ENCODE measurements around the gene ZNF555. TPM values are rescaled to one million over a fixed set of nuclear protein-coding genes. Genes with fewer than 3 reads are reported as not detected.

Gene ZNF555
- total RNA-seq, 2 experiments from 2014 or later = 2.2 to 3.2 TPM

GRCh38 chr19:2823646-2824045, 17.6 kb upstream of the ZNF555 start:
- Mint-ChIP-seq H3K9me3 (peaks cover 18% of the 10 kb centered on the region), H3K4me1 (peaks cover 12% of the 10 kb centered on the region), H3K4me3 (no peak overlapping the region), H3K36me3 (ENCODE audit: low read depth) (peaks cover 29% of the 10 kb centered on the region), H3K27me3 (no peaks in the 10 kb centered on the region), H3K27ac (no peak overlapping the region)
- POLR2A ChIA-PET = no interaction called here
- CTCF ChIA-PET = interaction anchor here (1.4 kb wide), 1 partner anchor 175 kb away, joined by 3 read pairs; no protein-coding TSS in a partner anchor
- no peak for DNase-seq

- no peak overlapping the region for H3K4me3 Mint-ChIP-seq
- ChIA-PET POLR2A (no interaction called here), CTCF (interaction anchor here (1.4 kb wide), 1 partner anchor 176 kb away, joined by 3 read pairs; no protein-coding TSS in a partner anchor)
- peaks cover 31% of the 10 kb centered on the region for H3K36me3 Mint-ChIP-seq (ENCODE audit: low read depth)
- no peak for DNase-seq
- no peak overlapping the region for H3K27ac Mint-ChIP-seq
- H3K4me1 Mint-ChIP-seq = peaks cover 12% of the 10 kb centered on the region
- no peaks in the 10 kb centered on the region for H3K27me3 Mint-ChIP-seq
- peaks cover 18% of the 10 kb centered on the region for H3K9me3 Mint-ChIP-seq
These were observed 17.1 kb upstream of the ZNF555 start for GRCh38 chr19:2824129-2824528.

GRCh38 chr19:2827022-2827421, 14.3 kb upstream of the ZNF555 start:
- H3K36me3 Mint-ChIP-seq (ENCODE audit: low read depth) = peaks cover 38% of the 10 kb centered on the region
- no peak overlapping the region for H3K27ac Mint-ChIP-seq
- POLR2A ChIA-PET = no interaction called here
- H3K9me3 Mint-ChIP-seq = peaks cover 26% of the 10 kb centered on the region
- peaks cover 4% of the 10 kb centered on the region for H3K4me1 Mint-ChIP-seq
- no peaks in the 10 kb centered on the region for H3K27me3 Mint-ChIP-seq
- no peak for DNase-seq
- H3K4me3 Mint-ChIP-seq = no peak overlapping the region
- CTCF ChIA-PET = no interaction called here

GRCh38 chr19:2827840-2828489, 13.3 kb upstream of the ZNF555 start:
- H3K27me3 Mint-ChIP-seq = no peaks in the 10 kb centered on the region
- ChIA-PET CTCF (no interaction called here), POLR2A (no interaction called here)
- peaks cover 4% of the 10 kb centered on the region for H3K4me1 Mint-ChIP-seq
- no peak overlapping the region for H3K27ac Mint-ChIP-seq
- H3K9me3 Mint-ChIP-seq = peaks cover 30% of the 10 kb centered on the region
- DNase-seq = no peak
- H3K4me3 Mint-ChIP-seq = no peak overlapping the region
- peaks cover 47% of the 10 kb centered on the region for H3K36me3 Mint-ChIP-seq (ENCODE audit: low read depth)

- ChIA-PET CTCF (interaction anchor here (0.5 kb wide), 1 partner anchor 597 kb away, joined by 4 read pairs; no protein-coding TSS in a partner anchor), POLR2A (no interaction called here)
- Mint-ChIP-seq H3K4me3 (no peak overlapping the region), H3K9me3 (peaks cover 48% of the 10 kb centered on the region), H3K27ac (no peak overlapping the region), H3K4me1 (no peaks in the 10 kb centered on the region), H3K27me3 (no peaks in the 10 kb centered on the region), H3K36me3 (ENCODE audit: low read depth) (peaks cover 46% of the 10 kb centered on the region)
- DNase-seq = no peak
These were observed 6.9 kb upstream of the ZNF555 start for GRCh38 chr19:2834294-2834871.

- no peak overlapping the region for H3K27ac Mint-ChIP-seq
These were observed 3.8 kb upstream of the ZNF555 start for GRCh38 chr19:2837430-2837829.

GRCh38 chr19:2841855-2842574, 740 bp downstream of the ZNF555 start:
- Mint-ChIP-seq H3K9me3 (peaks cover 23% of the 10 kb centered on the region), H3K27ac (no peak overlapping the region)

More at GRCh38 chr19:2837430-2837829, 3.8 kb upstream of the ZNF555 start:
- Mint-ChIP-seq H3K4me3 (no peak overlapping the region), H3K27me3 (peaks cover 4% of the 10 kb centered on the region), H3K36me3 (ENCODE audit: low read depth) (peaks cover 39% of the 10 kb centered on the region), H3K9me3 (peaks cover 41% of the 10 kb centered on the region), H3K4me1 (peaks cover 4% of the 10 kb centered on the region)
- DNase-seq = no peak
- CTCF ChIA-PET = no interaction called here
- POLR2A ChIA-PET = no interaction called here

GRCh38 chr19:2845107-2845506, 3.8 kb downstream of the ZNF555 start:
- DNase-seq = no peak
- Mint-ChIP-seq H3K36me3 (ENCODE audit: low read depth) (peaks cover 21% of the 10 kb centered on the region), H3K4me3 (no peak overlapping the region), H3K9me3 (peaks cover 22% of the 10 kb centered on the region), H3K27ac (no peak overlapping the region), H3K4me1 (peaks cover 9% of the 10 kb centered on the region), H3K27me3 (peaks cover 5% of the 10 kb centered on the region)
- ChIA-PET CTCF (no interaction called here), POLR2A (no interaction called here)

More at GRCh38 chr19:2841855-2842574, 740 bp downstream of the ZNF555 start:
- CTCF ChIA-PET = interaction anchor here (1.1 to 1.5 kb wide), 7 partner anchors 9 to 59 kb away, joined by 3 to 8 read pairs (median 5); partner anchors contain the start of gene ZNF57
- Mint-ChIP-seq H3K36me3 (ENCODE audit: low read depth) (peaks cover 12% of the 10 kb centered on the region), H3K4me3 (peak overlapping the region; percentile 70), H3K27me3 (peaks cover 5% of the 10 kb centered on the region), H3K4me1 (peaks cover 7% of the 10 kb centered on the region)
- DNase-seq = no peak
- POLR2A ChIA-PET = no interaction called here

GRCh38 chr19:2846180-2846894, 5.1 kb downstream of the ZNF555 start:
- Mint-ChIP-seq H3K4me1 (peaks cover 11% of the 10 kb centered on the region), H3K27me3 (peaks cover 5% of the 10 kb centered on the region), H3K4me3 (no peak overlapping the region), H3K27ac (no peak overlapping the region), H3K36me3 (ENCODE audit: low read depth) (peaks cover 29% of the 10 kb centered on the region), H3K9me3 (peaks cover 30% of the 10 kb centered on the region)
- ChIA-PET CTCF (no interaction called here), POLR2A (no interaction called here)
- no peak for DNase-seq

- peaks cover 6% of the 10 kb centered on the region for H3K4me1 Mint-ChIP-seq
- peaks cover 37% of the 10 kb centered on the region for H3K9me3 Mint-ChIP-seq
- DNase-seq = no peak
- peaks cover 38% of the 10 kb centered on the region for H3K36me3 Mint-ChIP-seq (ENCODE audit: low read depth)
- ChIA-PET CTCF (no interaction called here), POLR2A (no interaction called here)
- no peak overlapping the region for H3K27ac Mint-ChIP-seq
- H3K4me3 Mint-ChIP-seq = no peak overlapping the region
- peaks cover under 1% of the 10 kb centered on the region for H3K27me3 Mint-ChIP-seq
These were observed 6.2 kb downstream of the ZNF555 start for GRCh38 chr19:2847507-2847906.

GRCh38 chr19:2848616-2849015, 7.3 kb downstream of the ZNF555 start:
- Mint-ChIP-seq H3K27me3 (no peaks in the 10 kb centered on the region), H3K9me3 (peaks cover 48% of the 10 kb centered on the region), H3K27ac (no peak overlapping the region), H3K36me3 (ENCODE audit: low read depth) (peaks cover 44% of the 10 kb centered on the region), H3K4me1 (peaks cover 4% of the 10 kb centered on the region), H3K4me3 (no peak overlapping the region)
- DNase-seq = no peak
- ChIA-PET POLR2A (interaction anchor here (0.7 kb wide), 1 partner anchor 1856 kb away, joined by 3 read pairs; no protein-coding TSS in a partner anchor), CTCF (interaction anchor here (0.7 kb wide), 1 partner anchor 12 kb away, joined by 3 read pairs; no protein-coding TSS in a partner anchor)

GRCh38 chr19:2850256-2850925, 9.1 kb downstream of the ZNF555 start:
- no peak overlapping the region for H3K4me3 Mint-ChIP-seq
- CTCF ChIA-PET = interaction anchor here (0.7 to 1.2 kb wide), 2 partner anchors 9 to 37 kb away, joined by 3 to 5 read pairs; partner anchors contain the start of gene ZNF555
- H3K36me3 Mint-ChIP-seq (ENCODE audit: low read depth) = peaks cover 57% of the 10 kb centered on the region
- no peaks in the 10 kb centered on the region for H3K27me3 Mint-ChIP-seq
- H3K9me3 Mint-ChIP-seq = peaks cover 57% of the 10 kb centered on the region
- H3K27ac Mint-ChIP-seq = no peak overlapping the region
- peaks cover 4% of the 10 kb centered on the region for H3K4me1 Mint-ChIP-seq
- DNase-seq = no peak
- POLR2A ChIA-PET = no interaction called here
